HG02884 (cell line): Measurements from ENCODE around the gene ZNF841.
"Not testable (repeated sequence)": the region's sequence is repeated elsewhere in the genome, so short reads cannot be mapped to it uniquely, and the experiment has no call there.

Experiments used
- ATAC-seq: cut with Tn5 transposase; IDR thresholded peaks from one replicate; pipeline ENCODE4 v1.9.1; 2021; ENCODE audit warnings: mild to moderate bottlenecking, moderate library complexity; ENCODE audit not compliant: unreplicated experiment

The ZNF841 gene

GRCh38 chr19:52069653-52070052, 25.9 kb downstream of the ZNF841 start:
- ATAC-seq, result no peak

GRCh38 chr19:52066258-52066863, 29.2 kb downstream of the ZNF841 start:
- no peak for ATAC-seq

- no peak for ATAC-seq
Observed at GRCh38 chr19:52065399-52065798, 30.2 kb downstream of the ZNF841 start.

- not testable (repeated sequence) for ATAC-seq
Observed at GRCh38 chr19:52056480-52056879, 39.1 kb downstream of the ZNF841 start.

GRCh38 chr19:52051736-52052135, 43.8 kb downstream of the ZNF841 start:
- ATAC-seq, result not testable (repeated sequence)

GRCh38 chr19:52048555-52049501, 46.7 kb downstream of the ZNF841 start, which contains the start of gene ZNF432:
Gene ZNF432 (minus strand): TSS chr19:52048838. CDS start chr19:52046868, 1,970 bp downstream.
- ATAC-seq, result peak; percentile 84

- no peak for ATAC-seq
Observed at GRCh38 chr19:52039169-52039568, 56.4 kb downstream of the ZNF841 start.

- ATAC-seq, result no peak
Observed at GRCh38 chr19:52034051-52034728, 61.4 kb downstream of the ZNF841 start.

GRCh38 chr19:52028780-52029123, 66.8 kb downstream of the ZNF841 start:
- ATAC-seq, result peak; percentile 25

- peak; percentile 82 for ATAC-seq
Observed at GRCh38 chr19:52028027-52028779, 67.4 kb downstream of the ZNF841 start, which contains the start of gene ZNF614. Gene ZNF614 (minus strand): TSS chr19:52028379. CDS start chr19:52025745, 2,634 bp downstream.

- not testable (repeated sequence) for ATAC-seq
Observed at GRCh38 chr19:52026255-52026990, 69.1 kb downstream of the ZNF841 start.

- ATAC-seq, result not testable (repeated sequence)
Observed at GRCh38 chr19:52024478-52024877, 71.1 kb downstream of the ZNF841 start.

GRCh38 chr19:52022193-52022592, 73.4 kb downstream of the ZNF841 start:
- ATAC-seq, result no peak

GRCh38 chr19:52020506-52020905, 75.1 kb downstream of the ZNF841 start:
- no peak for ATAC-seq
